Measurements from ENCODE around the gene BBS5.

Gene BBS5

DNA sequence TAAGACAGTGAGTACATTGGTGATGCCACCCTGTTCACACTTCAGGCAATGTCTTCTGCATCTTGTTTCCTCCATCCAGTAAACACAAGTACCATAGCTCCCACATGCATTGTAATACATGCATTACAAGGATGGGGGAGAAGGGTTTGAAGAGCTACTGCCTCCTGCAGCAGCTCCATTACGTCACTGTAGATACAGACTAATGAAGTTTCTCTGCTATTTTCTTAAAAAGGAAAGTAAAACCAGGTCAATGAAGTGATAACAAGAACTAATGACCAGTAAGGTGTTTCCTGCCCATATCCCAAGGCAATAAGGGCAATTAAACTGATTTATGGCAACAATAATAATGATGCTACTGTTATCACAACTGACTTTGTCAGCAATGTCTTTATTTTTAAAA is 18.2 kb upstream of the BBS5 start:
- TF ChIP-seq, protein P1, sequence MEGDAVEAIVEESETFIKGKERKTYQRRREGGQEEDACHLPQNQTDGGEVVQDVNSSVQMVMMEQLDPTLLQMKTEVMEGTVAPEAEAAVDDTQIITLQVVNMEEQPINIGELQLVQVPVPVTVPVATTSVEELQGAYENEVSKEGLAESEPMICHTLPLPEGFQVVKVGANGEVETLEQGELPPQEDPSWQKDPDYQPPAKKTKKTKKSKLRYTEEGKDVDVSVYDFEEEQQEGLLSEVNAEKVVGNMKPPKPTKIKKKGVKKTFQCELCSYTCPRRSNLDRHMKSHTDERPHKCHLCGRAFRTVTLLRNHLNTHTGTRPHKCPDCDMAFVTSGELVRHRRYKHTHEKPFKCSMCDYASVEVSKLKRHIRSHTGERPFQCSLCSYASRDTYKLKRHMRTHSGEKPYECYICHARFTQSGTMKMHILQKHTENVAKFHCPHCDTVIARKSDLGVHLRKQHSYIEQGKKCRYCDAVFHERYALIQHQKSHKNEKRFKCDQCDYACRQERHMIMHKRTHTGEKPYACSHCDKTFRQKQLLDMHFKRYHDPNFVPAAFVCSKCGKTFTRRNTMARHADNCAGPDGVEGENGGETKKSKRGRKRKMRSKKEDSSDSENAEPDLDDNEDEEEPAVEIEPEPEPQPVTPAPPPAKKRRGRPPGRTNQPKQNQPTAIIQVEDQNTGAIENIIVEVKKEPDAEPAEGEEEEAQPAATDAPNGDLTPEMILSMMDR (conservative IDR thresholded peaks at IDR 0.05; ENCODE audit: low read depth, low read length): no peak
- Histone ChIP-seq H3K4me2 (no peak overlapping the region), H3K79me2 (ENCODE audit: insufficient read depth, low read depth) (no peaks in the 10 kb centered on the region), H3K36me3 (ENCODE audit: insufficient read depth) (no peaks in the 10 kb centered on the region), H3K27ac (no peak overlapping the region), H3K9ac (no peak overlapping the region), H3K4me1 (ENCODE audit: low read depth, poor library complexity, severe bottlenecking) (no peaks in the 10 kb centered on the region), H2AFZ (ENCODE audit: low read depth) (no peak overlapping the region), H3K27me3 (ENCODE audit: insufficient read depth, low read depth) (no peaks in the 10 kb centered on the region), H3K4me3 (IDR thresholded peaks at IDR 0.05; ENCODE audit: insufficient read depth, low read depth, low read length) (no peak overlapping the region), H4K20me1 (ENCODE audit: insufficient read depth) (no peaks in the 10 kb centered on the region)

DNA sequence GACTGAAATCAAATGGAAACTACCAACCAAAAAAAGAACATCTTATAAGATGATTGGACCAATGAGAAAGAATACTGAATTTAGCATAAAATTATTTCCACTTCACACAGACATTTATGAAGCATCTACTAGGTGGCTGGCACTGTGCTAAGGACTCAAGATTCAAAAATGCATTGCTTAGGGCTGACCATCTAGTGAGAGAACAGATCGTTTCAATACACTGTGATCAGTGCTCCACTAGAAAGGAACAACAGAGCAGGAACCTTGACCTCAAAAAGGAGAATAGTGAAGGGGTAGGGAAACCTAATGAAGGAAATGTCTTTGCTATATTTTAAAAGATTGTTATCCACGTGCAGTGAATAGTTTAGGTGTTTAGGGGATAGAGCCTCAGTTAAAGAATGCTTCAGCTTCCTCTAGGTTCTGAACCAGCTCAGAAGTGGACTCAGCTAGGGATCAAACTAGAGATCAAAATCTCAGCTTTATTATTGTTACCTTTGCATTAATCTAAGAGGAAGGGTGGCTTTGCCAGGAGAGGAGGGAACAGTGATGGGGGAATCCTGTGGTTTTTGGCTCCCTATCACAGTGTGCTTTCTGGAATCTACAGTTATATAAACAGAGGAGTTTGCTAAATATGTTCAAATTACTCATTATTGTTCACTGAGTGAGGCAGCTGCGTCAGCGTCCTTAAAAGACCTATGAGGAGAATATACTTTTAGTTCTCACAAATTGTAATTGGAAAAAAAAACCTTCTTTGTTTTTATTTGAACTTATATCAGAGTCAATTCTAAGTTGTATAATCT is 16.2 kb upstream of the BBS5 start:
- Histone ChIP-seq H3K36me3 (ENCODE audit: insufficient read depth) (no peaks in the 10 kb centered on the region), H3K4me3 (IDR thresholded peaks at IDR 0.05; ENCODE audit: insufficient read depth, low read depth, low read length) (no peak overlapping the region), H3K27me3 (ENCODE audit: insufficient read depth, low read depth) (no peaks in the 10 kb centered on the region), H4K20me1 (ENCODE audit: insufficient read depth) (no peaks in the 10 kb centered on the region), H3K4me1 (ENCODE audit: low read depth, poor library complexity, severe bottlenecking) (no peaks in the 10 kb centered on the region), H3K9ac (no peak overlapping the region), H3K79me2 (ENCODE audit: insufficient read depth, low read depth) (no peaks in the 10 kb centered on the region), H3K27ac (no peak overlapping the region), H2AFZ (ENCODE audit: low read depth) (no peak overlapping the region), H3K4me2 (no peak overlapping the region)
- TF ChIP-seq, protein P1 (conservative IDR thresholded peaks at IDR 0.05; ENCODE audit: low read depth, low read length): no peak

DNA sequence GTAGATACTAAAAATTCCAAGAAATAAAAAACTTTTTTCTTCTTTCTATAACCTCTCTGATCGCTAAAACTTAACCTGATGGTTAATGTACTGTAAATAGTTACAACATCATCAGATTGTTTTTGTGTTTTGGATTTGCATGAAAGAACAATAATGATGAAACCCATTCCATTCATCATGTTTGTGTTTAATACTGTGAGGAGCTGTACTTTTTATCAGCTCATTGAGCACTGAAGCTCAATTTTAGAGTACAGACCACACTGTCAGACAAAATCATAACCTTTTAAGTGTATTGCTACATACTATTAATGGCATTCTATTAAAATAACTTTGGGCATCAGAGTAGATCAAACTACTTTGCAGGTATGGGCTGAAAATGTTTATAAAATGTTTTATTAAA is 14.8 kb upstream of the BBS5 start:
- H3K36me3 ChIP-seq (ENCODE audit: insufficient read depth): no peaks in the 10 kb centered on the region
- no peaks in the 10 kb centered on the region for H3K79me2 ChIP-seq (ENCODE audit: insufficient read depth, low read depth)
- no peak overlapping the region for H3K4me2 ChIP-seq
- no peak overlapping the region for H2AFZ ChIP-seq (ENCODE audit: low read depth)
- H3K27me3 ChIP-seq (ENCODE audit: insufficient read depth, low read depth): no peaks in the 10 kb centered on the region
- H3K27ac ChIP-seq: no peak overlapping the region
- H3K4me1 ChIP-seq (ENCODE audit: low read depth, poor library complexity, severe bottlenecking): no peaks in the 10 kb centered on the region
- H4K20me1 ChIP-seq (ENCODE audit: insufficient read depth): no peaks in the 10 kb centered on the region
- H3K9ac ChIP-seq: no peak overlapping the region
- TF ChIP-seq, protein P1 (conservative IDR thresholded peaks at IDR 0.05; ENCODE audit: low read depth, low read length): no peak
- H3K4me3 ChIP-seq (IDR thresholded peaks at IDR 0.05; ENCODE audit: insufficient read depth, low read depth, low read length): no peak overlapping the region

DNA sequence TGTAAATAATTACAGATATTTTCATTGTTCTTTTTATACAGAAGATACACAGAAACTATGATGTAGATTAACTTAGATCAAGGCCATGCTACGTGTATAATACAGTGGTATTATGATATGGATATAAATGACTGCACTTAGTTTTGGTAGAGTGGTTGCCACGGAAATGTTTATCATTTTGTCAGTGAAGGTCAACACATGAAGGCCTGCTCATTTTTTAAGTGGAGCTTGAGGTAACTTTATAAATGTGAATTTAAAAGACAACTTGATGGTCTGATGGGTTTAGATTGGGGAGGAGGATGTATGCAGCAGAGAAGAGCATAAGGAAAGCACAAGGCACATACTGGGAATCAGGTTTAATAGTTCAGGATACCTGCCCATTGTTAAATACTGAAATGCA is 14.4 kb upstream of the BBS5 start:
- no peaks in the 10 kb centered on the region for H3K79me2 ChIP-seq (ENCODE audit: insufficient read depth, low read depth)
- H3K4me3 ChIP-seq (IDR thresholded peaks at IDR 0.05; ENCODE audit: insufficient read depth, low read depth, low read length): no peak overlapping the region
- TF ChIP-seq, protein P1 (conservative IDR thresholded peaks at IDR 0.05; ENCODE audit: low read depth, low read length): no peak
- no peak overlapping the region for H3K4me2 ChIP-seq
- no peaks in the 10 kb centered on the region for H4K20me1 ChIP-seq (ENCODE audit: insufficient read depth)
- no peak overlapping the region for H3K27ac ChIP-seq
- H3K27me3 ChIP-seq (ENCODE audit: insufficient read depth, low read depth): no peaks in the 10 kb centered on the region
- H3K9ac ChIP-seq: no peak overlapping the region
- H3K4me1 ChIP-seq (ENCODE audit: low read depth, poor library complexity, severe bottlenecking): no peaks in the 10 kb centered on the region
- H2AFZ ChIP-seq (ENCODE audit: low read depth): no peak overlapping the region
- H3K36me3 ChIP-seq (ENCODE audit: insufficient read depth): no peaks in the 10 kb centered on the region

Measured in KMS-11 (cell line).